T-helper 1 cell treated with Interleukin-12 subunit alpha and Interleukin-12 subunit beta and Interleukin-4 antibody, amounts not matched to agents 30 μg/mL and 1 μg/mL, for 36 hours (primary cell): ENCODE results near the gene GRID2IP.
A peak's percentile ranks its signal among the peaks of the same experiment; 100 is the strongest.
"Not testable (repeated sequence)": the region's sequence is repeated elsewhere in the genome, so short reads cannot be mapped to it uniquely, and the experiment has no call there.

Experiments
- H3K27ac Mint-ChIP-seq: one replicate; pipeline ENCODE4 v1.8.0; 2021; ENCODE audit warnings: mild to moderate bottlenecking, mixed read lengths
- H3K27me3 Mint-ChIP-seq: one replicate; pipeline ENCODE4 v1.8.0; 2021; ENCODE audit warnings: low read depth, mixed read lengths
- H3K36me3 Mint-ChIP-seq: one replicate; pipeline ENCODE4 v1.8.0; 2021; ENCODE audit warnings: low read depth, mixed read lengths
- H3K4me1 Mint-ChIP-seq: one replicate; pipeline ENCODE4 v1.8.0; 2021; ENCODE audit warnings: low read depth, mixed read lengths
- H3K4me3 Mint-ChIP-seq: one replicate; pipeline ENCODE4 v1.8.0; 2021; ENCODE audit warnings: mild to moderate bottlenecking, moderate library complexity, mixed read lengths
- H3K9me3 Mint-ChIP-seq: one replicate; pipeline ENCODE4 v1.8.0; 2021; ENCODE audit warnings: mixed read lengths

Gene GRID2IP

GRCh38 chr7:6551016-6551511 lies at the start of gene GRID2IP:
TSS of gene GRID2IP (minus strand) at chr7:6551461. CDS start at chr7:6551436, 25 bp downstream.
- Mint-ChIP-seq H3K4me3 (no peak within 1 kb of the TSS), H3K27ac (no peak within 1 kb of the TSS), H3K9me3 (no peaks in the 10 kb centered on the region), H3K4me1 (peaks cover 6% of the 10 kb centered on the region), H3K36me3 (no peaks in the 10 kb centered on the region), H3K27me3 (no peaks in the 10 kb centered on the region)

- no peak overlapping the region for H3K4me3 Mint-ChIP-seq
- no peaks in the 10 kb centered on the region for H3K9me3 Mint-ChIP-seq
- H3K27ac Mint-ChIP-seq, result no peak overlapping the region
- H3K27me3 Mint-ChIP-seq, result no peaks in the 10 kb centered on the region
- peaks cover 34% of the 10 kb centered on the region for H3K36me3 Mint-ChIP-seq
- no peaks in the 10 kb centered on the region for H3K4me1 Mint-ChIP-seq
Observed at GRCh38 chr7:6600093-6600492, 48.8 kb upstream of the GRID2IP start.

GRCh38 chr7:6590645-6591110 lies 39.4 kb upstream of the GRID2IP start:
- Mint-ChIP-seq H3K36me3 (peaks cover 30% of the 10 kb centered on the region), H3K27ac (peak overlapping the region; percentile 84), H3K27me3 (no peaks in the 10 kb centered on the region), H3K9me3 (no peaks in the 10 kb centered on the region), H3K4me1 (peaks cover 10% of the 10 kb centered on the region), H3K4me3 (peak overlapping the region; percentile 89)

GRCh38 chr7:6589829-6590644 lies 38.8 kb upstream of the GRID2IP start, which contains the start of gene INTS15:
TSS of gene INTS15 (plus strand) at chr7:6590021. CDS start at chr7:6590284, 263 bp downstream.
- Mint-ChIP-seq H3K36me3 (peaks cover 32% of the 10 kb centered on the region), H3K27ac (peak within 1 kb of the TSS; percentile 84), H3K9me3 (no peaks in the 10 kb centered on the region), H3K4me1 (peaks cover 10% of the 10 kb centered on the region), H3K4me3 (peak within 1 kb of the TSS; percentile 89), H3K27me3 (no peaks in the 10 kb centered on the region)

- H3K27ac Mint-ChIP-seq, result peak overlapping the region; percentile 63
- H3K9me3 Mint-ChIP-seq, result no peaks in the 10 kb centered on the region
- H3K36me3 Mint-ChIP-seq, result peaks cover 36% of the 10 kb centered on the region
- H3K4me1 Mint-ChIP-seq, result peaks cover 10% of the 10 kb centered on the region
- no peaks in the 10 kb centered on the region for H3K27me3 Mint-ChIP-seq
- H3K4me3 Mint-ChIP-seq, result peak overlapping the region; percentile 68
Observed at GRCh38 chr7:6589151-6589828, 38.0 kb upstream of the GRID2IP start.

- Mint-ChIP-seq H3K9me3 (no peaks in the 10 kb centered on the region), H3K27ac (peak overlapping the region; percentile 64), H3K4me1 (peaks cover 10% of the 10 kb centered on the region), H3K36me3 (peaks cover 36% of the 10 kb centered on the region), H3K4me3 (peak overlapping the region; percentile 52), H3K27me3 (no peaks in the 10 kb centered on the region)
Observed at GRCh38 chr7:6588566-6588965, 37.3 kb upstream of the GRID2IP start.

GRCh38 chr7:6585746-6586432 lies 34.6 kb upstream of the GRID2IP start:
- H3K9me3 Mint-ChIP-seq, result not testable (repeated sequence)

GRCh38 chr7:6579446-6579845 lies 28.2 kb upstream of the GRID2IP start:
- Mint-ChIP-seq H3K27me3 (no peaks in the 10 kb centered on the region), H3K4me3 (no peak overlapping the region), H3K27ac (no peak overlapping the region), H3K36me3 (peaks cover 22% of the 10 kb centered on the region), H3K4me1 (peaks cover 13% of the 10 kb centered on the region), H3K9me3 (no peaks in the 10 kb centered on the region)

More at GRCh38 chr7:6585746-6586432, 34.6 kb upstream of the GRID2IP start:
- Mint-ChIP-seq H3K4me1 (peaks cover 12% of the 10 kb centered on the region), H3K36me3 (peaks cover 45% of the 10 kb centered on the region)
- H3K4me3 Mint-ChIP-seq, H3K27me3 Mint-ChIP-seq, H3K27ac Mint-ChIP-seq: not testable (repeated sequence)

- H3K4me3 Mint-ChIP-seq, result peak overlapping the region; percentile 86
- H3K4me1 Mint-ChIP-seq, result peaks cover 13% of the 10 kb centered on the region
- peak overlapping the region; percentile 90 for H3K27ac Mint-ChIP-seq
- H3K9me3 Mint-ChIP-seq, result no peaks in the 10 kb centered on the region
- peaks cover 20% of the 10 kb centered on the region for H3K36me3 Mint-ChIP-seq
- H3K27me3 Mint-ChIP-seq, result no peaks in the 10 kb centered on the region
Observed at GRCh38 chr7:6578114-6579084, 27.1 kb upstream of the GRID2IP start.

GRCh38 chr7:6577369-6578113 lies 26.3 kb upstream of the GRID2IP start, which contains the start of gene ZDHHC4:
TSS of gene ZDHHC4 (plus strand) at chr7:6577454. CDS start at chr7:6580562, 3,108 bp downstream.
- Mint-ChIP-seq H3K27ac (peak within 1 kb of the TSS; percentile 90), H3K36me3 (peaks cover 16% of the 10 kb centered on the region), H3K27me3 (no peaks in the 10 kb centered on the region), H3K9me3 (no peaks in the 10 kb centered on the region), H3K4me3 (peak within 1 kb of the TSS; percentile 86), H3K4me1 (peaks cover 13% of the 10 kb centered on the region)

GRCh38 chr7:6576867-6577368 lies 25.7 kb upstream of the GRID2IP start:
- peak overlapping the region; percentile 79 for H3K27ac Mint-ChIP-seq
- peaks cover 12% of the 10 kb centered on the region for H3K36me3 Mint-ChIP-seq

GRCh38 chr7:6576024-6576866 lies 25.0 kb upstream of the GRID2IP start:
- Mint-ChIP-seq H3K27ac (no peak overlapping the region), H3K9me3 (no peaks in the 10 kb centered on the region), H3K27me3 (no peaks in the 10 kb centered on the region), H3K36me3 (peaks cover 6% of the 10 kb centered on the region), H3K4me1 (peaks cover 10% of the 10 kb centered on the region), H3K4me3 (peak overlapping the region; percentile 50)

More at GRCh38 chr7:6576867-6577368, 25.7 kb upstream of the GRID2IP start:
- H3K4me3 Mint-ChIP-seq, result peak overlapping the region; percentile 81
- H3K9me3 Mint-ChIP-seq, H3K27me3 Mint-ChIP-seq: not testable (repeated sequence)
- H3K4me1 Mint-ChIP-seq, result peaks cover 11% of the 10 kb centered on the region
